ENCODE results near the gene MOGAT1. TPM values are rescaled to one million over a fixed set of nuclear protein-coding genes. Genes with fewer than 3 reads are reported as not detected.

The MOGAT1 gene
- total and polyA plus RNA-seq, 2 experiments from 2014 or later: not detected

Other genes with a start within 250 kb of the MOGAT1 start
- 24.6 and 44.6 TPM in 2 replicates for gene SGPP2, start 247.1 kb upstream of the MOGAT1 start, total RNA-seq
- 11.6 and 16.2 TPM in 2 replicates for gene SGPP2, start 247.1 kb upstream of the MOGAT1 start, polyA plus RNA-seq
- gene FARSB, start 15.6 kb upstream of the MOGAT1 start, total RNA-seq: 10.6 and 12.0 TPM in 2 replicates
- gene FARSB, start 15.6 kb upstream of the MOGAT1 start, polyA plus RNA-seq: 26.7 and 32.5 TPM in 2 replicates
- gene ACSL3, start 189.4 kb downstream of the MOGAT1 start, total RNA-seq: 148 and 177 TPM in 2 replicates
- gene ACSL3, start 189.4 kb downstream of the MOGAT1 start, polyA plus RNA-seq: 108 and 119 TPM in 2 replicates